Subcutaneous adipose tissue (tissue), 4 donors: ENCODE data around the gene COQ9. TPM values are rescaled to one million over a fixed set of nuclear protein-coding genes. Genes with fewer than 3 reads are reported as not detected.

Experiments used
- CTCF ChIP-seq: fragments of 450-650 bp; IDR thresholded peaks from one replicate; pipeline ENCODE4 v1.5.1; 2016; ENCODE audit warnings: low read depth, mild to moderate bottlenecking, control low read depth, antibody characterized with exemption, moderate library complexity
- total RNA-seq, 4 donors: library from RNA; depleted of rRNA; stranded (reverse); fragments of >200 nt; gene quantifications; one replicate each; pipeline ENCODE4 v1.1.0, GENCODE V29; 2016

The COQ9 gene
- total RNA-seq, 4 donors from 2014 or later: 23.5 to 49.5 (median 30.1) TPM

DNA sequence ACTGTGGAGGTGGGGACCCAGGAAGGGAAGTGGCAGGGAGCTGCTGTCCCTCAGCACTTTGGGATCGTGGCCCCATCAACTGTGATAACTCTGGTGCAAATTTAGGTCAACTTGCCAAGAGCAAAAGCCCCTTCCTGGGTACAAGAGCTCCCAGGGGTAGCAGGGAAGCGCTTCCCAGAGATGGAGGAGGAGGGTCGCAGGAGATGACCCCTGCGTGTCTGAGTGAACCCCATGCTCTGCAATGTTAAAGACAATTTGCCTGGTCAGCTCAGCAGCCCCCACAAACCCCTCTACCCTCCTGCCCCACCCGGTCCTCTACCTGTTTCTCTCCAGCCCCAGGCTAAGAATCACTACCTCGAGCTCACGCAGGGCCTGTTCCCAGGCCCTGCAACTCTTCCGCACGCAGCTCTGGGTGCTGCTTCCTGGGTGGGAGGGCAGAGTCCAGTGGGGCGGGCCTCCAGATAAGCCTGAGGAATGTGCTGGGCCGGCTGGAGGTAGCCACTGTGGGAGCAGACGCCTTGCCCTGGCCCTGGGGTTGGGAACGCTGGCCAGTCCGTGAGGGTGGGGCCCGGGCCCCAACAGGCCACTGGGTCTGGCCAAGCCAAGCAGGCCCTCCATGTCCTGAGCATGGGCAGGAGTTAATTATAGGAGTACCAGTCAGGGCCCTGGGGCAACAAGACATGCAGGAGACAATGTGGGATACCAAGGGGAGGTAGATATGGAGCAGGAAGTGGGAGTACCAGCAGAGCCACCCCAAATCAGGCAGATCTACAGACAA lies 32.9 kb downstream of the COQ9 start:
- no peak for TF ChIP-seq CTCF

DNA sequence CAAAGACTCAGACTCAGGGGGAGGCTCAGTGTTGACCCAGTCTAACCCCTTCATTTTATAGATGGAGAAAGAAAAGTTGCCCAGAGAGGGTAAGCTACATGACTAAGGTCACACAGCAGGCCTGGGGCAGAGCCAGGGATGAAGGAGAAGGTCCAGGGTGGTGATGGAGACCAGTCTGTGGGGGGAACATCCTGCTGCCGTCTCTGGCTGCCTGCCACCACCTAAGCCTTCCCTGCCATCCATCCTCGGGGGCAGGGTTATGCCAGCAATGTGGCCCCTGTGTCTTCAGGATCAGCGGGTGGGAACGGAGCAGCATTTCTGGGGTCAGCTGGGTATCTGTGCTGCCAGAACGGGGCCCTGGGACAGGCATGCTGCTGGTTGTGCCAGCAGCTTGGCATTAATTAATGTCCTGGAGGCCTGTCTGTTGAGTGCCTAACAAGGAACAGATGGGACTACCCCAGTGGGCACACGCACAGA lies 33.5 kb downstream of the COQ9 start:
- TF ChIP-seq CTCF: no peak

DNA sequence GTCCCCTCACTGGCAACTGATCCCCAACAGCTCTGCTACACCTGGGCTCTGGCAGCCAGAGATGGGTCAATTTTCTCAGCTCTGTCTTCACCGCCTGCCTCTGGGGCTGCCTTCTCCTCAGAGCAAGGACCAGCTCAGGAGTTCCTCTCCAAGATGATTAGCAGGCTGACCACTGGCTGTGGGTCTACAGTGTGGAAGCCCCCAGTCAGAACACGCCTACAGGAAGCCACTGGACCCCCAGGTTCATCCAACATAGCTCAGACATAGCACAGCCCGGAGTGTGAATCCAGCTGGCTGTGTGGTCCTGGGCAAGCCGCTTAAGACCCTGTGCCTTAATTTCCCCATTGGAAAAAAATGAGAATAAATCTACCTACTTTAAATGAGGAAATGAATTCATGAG lies 34.1 kb downstream of the COQ9 start:
- no peak for TF ChIP-seq CTCF

DNA sequence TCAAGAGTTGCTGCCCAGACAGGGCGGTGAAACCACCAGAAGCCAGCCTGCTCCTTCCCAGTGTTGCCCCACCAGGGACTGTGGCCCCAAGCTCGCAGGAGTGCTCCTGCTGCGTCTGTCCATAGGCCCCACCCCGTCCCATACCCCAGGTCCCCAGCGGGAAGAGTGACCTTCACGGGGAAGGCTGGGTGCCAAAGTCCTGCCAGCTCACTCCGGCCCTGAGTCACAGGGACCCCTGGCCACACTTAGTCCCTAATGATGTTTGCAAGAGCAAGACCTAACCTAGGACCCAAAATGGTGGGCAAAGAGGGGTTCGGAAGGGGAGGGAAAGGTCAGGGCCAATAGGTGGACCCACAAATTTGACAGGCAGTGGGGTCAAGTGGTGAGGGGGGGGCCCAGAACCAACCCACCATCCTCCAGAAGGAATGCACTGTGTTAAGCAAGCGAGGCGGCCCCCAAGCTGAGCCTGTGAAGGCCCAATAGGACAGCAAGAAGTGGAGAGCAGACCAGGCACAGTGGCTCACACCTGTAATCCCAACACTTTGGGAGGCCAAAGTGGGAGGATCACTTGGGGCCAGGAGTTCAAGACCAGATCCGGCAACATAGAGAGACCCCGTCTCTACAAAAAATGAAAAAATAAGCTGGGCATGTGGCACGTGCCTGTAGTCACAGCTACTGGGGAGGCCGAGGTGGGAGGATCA lies 35.7 kb downstream of the COQ9 start:
- TF ChIP-seq CTCF: no peak

DNA sequence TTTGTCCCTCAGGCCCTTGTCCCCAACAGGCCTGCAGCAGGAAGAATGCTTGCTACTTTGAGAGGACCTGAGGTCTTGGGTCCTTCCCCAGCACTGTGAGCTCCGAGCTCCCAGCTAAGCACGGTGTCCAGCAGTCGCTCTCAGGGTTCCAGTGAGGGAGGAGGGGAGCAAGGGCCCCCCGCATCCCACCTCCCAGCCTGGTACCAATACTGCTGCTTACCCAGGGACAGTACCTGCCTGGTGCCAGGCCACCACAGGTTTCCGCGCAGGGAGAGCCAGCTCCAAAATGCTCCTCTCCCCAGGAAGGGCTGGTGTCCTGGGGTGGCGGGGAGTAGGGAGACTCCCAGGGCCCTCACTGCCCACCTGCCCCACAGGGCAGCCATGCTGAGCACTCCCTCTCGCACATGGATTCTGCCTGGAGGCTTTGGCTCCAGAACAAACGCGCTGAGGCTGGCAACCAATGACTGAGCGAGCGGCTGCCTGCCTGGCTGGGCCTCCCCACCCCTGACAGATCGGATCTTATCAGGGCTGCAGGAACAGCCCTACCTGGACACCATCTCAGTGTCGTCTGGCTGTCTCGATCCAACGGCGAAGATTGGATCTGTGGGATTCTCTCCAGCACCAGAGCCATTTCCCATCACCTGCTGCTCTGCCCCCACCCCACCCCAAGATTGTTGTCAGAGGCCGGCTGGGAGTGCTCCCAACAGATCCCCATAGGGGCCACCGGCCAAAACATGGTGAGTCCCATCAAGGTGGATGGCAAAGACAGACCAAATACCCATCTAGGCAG lies 36.6 kb downstream of the COQ9 start:
- no peak for TF ChIP-seq CTCF

GRCh38 chr16:57484515-57485005 lies 37.3 kb downstream of the COQ9 start:
- TF ChIP-seq CTCF: no peak
